ENCODE data around the gene TYSND1. TPM values are rescaled to one million over a fixed set of nuclear protein-coding genes. Genes with fewer than 3 reads are reported as not detected.

Gene TYSND1
- total RNA-seq, 1 experiment from 2014 or later = 39.3 TPM

DNA sequence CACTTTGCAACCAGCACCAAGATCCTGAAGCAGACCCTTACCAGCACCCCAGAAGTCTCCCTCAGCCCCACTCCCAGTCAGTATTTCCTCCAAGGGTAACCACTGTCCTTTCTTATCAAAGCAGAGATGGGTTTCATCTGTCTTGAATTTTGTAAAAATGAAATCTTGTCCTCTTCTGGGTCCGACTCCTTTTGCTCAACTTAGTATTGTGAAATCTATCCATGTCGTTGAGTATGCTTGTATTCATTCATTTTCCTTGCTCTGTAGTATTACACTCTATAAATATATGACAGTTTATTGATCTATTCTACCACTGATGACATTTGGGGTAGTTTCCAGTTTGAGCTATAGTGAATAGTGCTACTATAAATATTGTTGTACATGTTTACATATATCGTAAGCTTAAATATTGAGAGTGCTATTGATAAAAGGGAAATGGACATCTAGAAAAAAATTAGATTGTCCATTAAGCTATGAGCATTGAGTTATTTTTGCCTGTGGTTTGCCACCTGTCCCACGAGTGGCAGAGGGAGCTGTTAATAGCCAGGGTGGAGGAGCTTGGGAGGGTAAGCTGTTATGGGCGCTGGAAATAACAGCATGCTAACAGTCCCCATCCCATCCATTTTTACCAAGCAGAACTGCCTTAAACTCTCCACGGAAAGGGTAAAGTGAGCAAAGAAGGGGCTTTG, 50.3 kb downstream of the TYSND1 start:
- H3K4me1 ChIP-seq (ENCODE audit: control insufficient read depth, insufficient read depth, low read length) = no peaks in the 10 kb centered on the region
- TF ChIP-seq SIN3A (IDR thresholded peaks at IDR 0.05; ENCODE audit: borderline replicate concordance, insufficient read depth, low read depth, low read length) = no peak
- no peak for TF ChIP-seq TCF7L2 (IDR thresholded peaks at IDR 0.05; ENCODE audit: low read depth, low read length)
- TF ChIP-seq POLR2AphosphoS5 (IDR thresholded peaks at IDR 0.05; ENCODE audit: low read depth, low read length) = no peak
- no peak for TF ChIP-seq REST (IDR thresholded peaks at IDR 0.05; ENCODE audit: insufficient read depth in 1 of 2, low read depth in 2 of 2, low read length in 1 of 2)
- no peak for TF ChIP-seq CTCF (IDR thresholded peaks at IDR 0.05)
- no peaks in the 10 kb centered on the region for H3K36me3 ChIP-seq (ENCODE audit: control insufficient read depth, insufficient read depth, low read length)
- DNase-seq (ENCODE audit: low read depth, low spot score) = no peak
- no peaks in the 10 kb centered on the region for H3K9me3 ChIP-seq (ENCODE audit: control insufficient read depth, insufficient read depth, low read depth, low read length)
- no peak overlapping the region for H3K27ac ChIP-seq (ENCODE audit: low read length)
- intact Hi-C loops (cut with micrococcal nuclease; ENCODE audit: unreplicated experiment) (no loop called here), in situ Hi-C loops (cut with HindIII; ENCODE audit: low pct_unique_long_range_greater_than_20kb, low sequenced_read_pairs) (no loop called here)
- no peak for ATAC-seq
- ChIA-PET POLR2A (interaction anchor here (0.6 to 0.7 kb wide), 2 partner anchors 15 to 49 kb away, joined by 3 read pairs; no protein-coding TSS in a partner anchor), CTCF (interaction anchor here (0.6 to 1.9 kb wide), 3 partner anchors 50 to 116 kb away, joined by 3 to 5 read pairs (median 3); partner anchors contain the start of gene TYSND1)
- no TSS peak for BruUV-seq (replicated peaks)
- no peak overlapping the region for H3K4me3 ChIP-seq (ENCODE audit: low read depth in 2 of 2, low read length in 2 of 2)
- peaks cover 5% of the 10 kb centered on the region; the same call in 1 of the 2 replicates for H3K27me3 ChIP-seq (ENCODE audit: control insufficient read depth, insufficient read depth, low read length)

DNA sequence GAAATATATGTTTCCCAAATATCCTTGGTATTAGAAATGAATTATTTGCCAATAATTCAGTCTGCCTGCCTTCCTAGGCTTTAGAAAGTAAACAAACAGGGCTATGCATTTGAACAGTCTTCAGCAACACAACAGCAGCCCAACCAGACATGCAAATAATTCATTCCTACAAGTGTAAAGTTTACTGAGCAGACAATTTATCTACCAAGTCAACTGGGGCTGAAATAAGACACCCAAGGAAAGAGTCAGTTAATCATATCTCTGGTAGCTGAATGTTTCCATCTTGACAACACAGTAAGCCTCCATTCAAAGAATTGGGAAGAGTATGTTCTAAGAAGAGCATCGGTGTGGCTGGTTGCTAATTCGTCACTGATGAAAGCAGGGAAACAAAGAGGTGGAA, 52.2 kb downstream of the TYSND1 start:
- CTCF ChIA-PET = interaction anchor here (1.1 to 1.9 kb wide), 2 partner anchors 22 to 52 kb away, joined by 3 to 5 read pairs; partner anchors contain the start of gene TYSND1

More for the DNA sequence above, 52.2 kb downstream of the TYSND1 start:
- Histone ChIP-seq H3K36me3 (ENCODE audit: control insufficient read depth, insufficient read depth, low read length) (no peaks in the 10 kb centered on the region), H3K4me1 (ENCODE audit: control insufficient read depth, insufficient read depth, low read length) (no peaks in the 10 kb centered on the region), H3K9me3 (ENCODE audit: control insufficient read depth, insufficient read depth, low read depth, low read length) (no peaks in the 10 kb centered on the region), H3K27me3 (ENCODE audit: control insufficient read depth, insufficient read depth, low read length) (peaks cover 5% of the 10 kb centered on the region; the same call in 1 of the 2 replicates), H3K27ac (ENCODE audit: low read length) (no peak overlapping the region), H3K4me3 (ENCODE audit: low read depth in 2 of 2, low read length in 2 of 2) (no peak overlapping the region)
- in situ Hi-C loops (cut with HindIII; ENCODE audit: low pct_unique_long_range_greater_than_20kb, low sequenced_read_pairs) = no loop called here
- POLR2A ChIA-PET = no interaction called here
- intact Hi-C loops (cut with micrococcal nuclease; ENCODE audit: unreplicated experiment) = no loop called here
- no peak for ATAC-seq
- TF ChIP-seq POLR2AphosphoS5 (IDR thresholded peaks at IDR 0.05; ENCODE audit: low read depth, low read length) (no peak), REST (IDR thresholded peaks at IDR 0.05; ENCODE audit: insufficient read depth in 1 of 2, low read depth in 2 of 2, low read length in 1 of 2) (no peak), TCF7L2 (IDR thresholded peaks at IDR 0.05; ENCODE audit: low read depth, low read length) (no peak), CTCF (IDR thresholded peaks at IDR 0.05) (no peak), SIN3A (IDR thresholded peaks at IDR 0.05; ENCODE audit: borderline replicate concordance, insufficient read depth, low read depth, low read length) (no peak)
- no TSS peak for BruUV-seq (replicated peaks)
- DNase-seq (ENCODE audit: low read depth, low spot score) = no peak

Data from Panc1 (cell line).